Liver (tissue), 9 donors: ENCODE data around the gene FBXO24. TPM values are rescaled to one million over a fixed set of nuclear protein-coding genes. Genes with fewer than 3 reads are reported as not detected.

Experiments used
- DNase-seq: peaks from one replicate; pipeline ENCODE4 v3.0.0-alpha.2; 2017; ENCODE audit warnings: low spot score
- H3K27ac ChIP-seq, 2 donors: one replicate each; pipeline ENCODE4 v1.7.0; 2013; ENCODE audit warnings: inconsistent platforms in 2 of 2, low read length in 2 of 2, control low read depth in 1 of 2, low read depth in 1 of 2, mild to moderate bottlenecking in 1 of 2
- H3K27me3 ChIP-seq, 4 donors: one replicate each; pipeline versions ENCODE4 v1.6.1 to v1.7.0; 2013; ENCODE audit warnings: low read length in 3 of 4, inconsistent platforms in 1 of 4, mild to moderate bottlenecking in 1 of 4, moderate library complexity in 1 of 4; ENCODE audit not compliant: control insufficient read depth in 4 of 4, insufficient read depth in 4 of 4
- H3K36me3 ChIP-seq, 4 donors: one replicate each; pipeline versions ENCODE4 v1.6.1 to v1.7.0; 2013; ENCODE audit warnings: low read length in 3 of 4, mild to moderate bottlenecking in 3 of 4, low read depth in 1 of 4, moderate library complexity in 1 of 4; ENCODE audit not compliant: control insufficient read depth in 4 of 4, insufficient read depth in 3 of 4
- H3K4me1 ChIP-seq, 4 donors: one replicate each; pipeline versions ENCODE4 v1.6.1 to v1.7.0; 2013; ENCODE audit warnings: low read length in 3 of 4, mild to moderate bottlenecking in 3 of 4, moderate library complexity in 1 of 4; ENCODE audit not compliant: control insufficient read depth in 4 of 4, insufficient read depth in 4 of 4
- H3K4me3 ChIP-seq, 3 donors: one replicate each; pipeline versions ENCODE4 v1.6.1 to v1.7.0; 2013; ENCODE audit warnings: low read length in 3 of 3, control low read depth in 1 of 3, low read depth in 1 of 3, mild to moderate bottlenecking in 1 of 3
- H3K9ac ChIP-seq, 2 donors: one replicate each; pipeline ENCODE4 v1.7.0; 2013; ENCODE audit warnings: low read length in 2 of 2, mild to moderate bottlenecking in 2 of 2, moderate library complexity in 2 of 2, control low read depth in 1 of 2, low read depth in 1 of 2
- H3K9me3 ChIP-seq, 4 donors: one replicate each; pipeline versions ENCODE4 v1.6.1 to v1.7.0; 2013; ENCODE audit warnings: low read length in 3 of 4; ENCODE audit not compliant: control insufficient read depth in 4 of 4
- EGR1 ChIP-seq, 2 donors: IDR thresholded peaks; 2 replicates each; pipeline ENCODE4 v1.6.1; 2016 to 2018; ENCODE audit warnings: antibody characterized with exemption in 2 of 2, low read depth in 2 of 2
- FOXA1 ChIP-seq: IDR thresholded peaks from 2 replicates; pipeline ENCODE4 v1.6.1; 2016; ENCODE audit warnings: antibody characterized with exemption
- FOXA2 ChIP-seq: IDR thresholded peaks from 2 replicates; pipeline ENCODE4 v1.6.1; 2016; ENCODE audit warnings: antibody characterized with exemption
- GABPA ChIP-seq, 2 donors: IDR thresholded peaks in 1 of 2; conservative IDR thresholded peaks in 1 of 2; 2 replicates each; pipeline ENCODE4 v1.6.1; 2016; ENCODE audit warnings: antibody characterized with exemption in 2 of 2, mild to moderate bottlenecking in 1 of 2, moderate library complexity in 1 of 2
- HNF4A ChIP-seq, 2 donors: conservative IDR thresholded peaks; 2 replicates each; pipeline ENCODE4 v1.6.1; 2016; ENCODE audit warnings: antibody characterized with exemption in 2 of 2, mild to moderate bottlenecking in 2 of 2
- HNF4G ChIP-seq: IDR thresholded peaks from 2 replicates; pipeline ENCODE4 v1.6.1; 2016; ENCODE audit warnings: antibody characterized with exemption
- JUND ChIP-seq, 2 donors: IDR thresholded peaks; 2 replicates each; pipeline ENCODE4 v1.6.1; 2016; ENCODE audit warnings: antibody characterized with exemption in 2 of 2
- NR2F2 ChIP-seq: IDR thresholded peaks from 2 replicates; pipeline ENCODE4 v1.6.1; 2016; ENCODE audit warnings: antibody characterized with exemption
- RAD21 ChIP-seq, 2 donors: IDR thresholded peaks; 2 replicates each; pipeline ENCODE4 v1.6.1; 2016; ENCODE audit warnings: antibody characterized with exemption in 2 of 2, mild to moderate bottlenecking in 2 of 2
- RXRA ChIP-seq, 2 donors: IDR thresholded peaks; 2 replicates each; pipeline ENCODE4 v1.6.1; 2017 to 2018; ENCODE audit warnings: antibody characterized with exemption in 2 of 2, mild to moderate bottlenecking in 1 of 2
- SP1 ChIP-seq: IDR thresholded peaks from 2 replicates; pipeline ENCODE4 v1.6.1; 2018; ENCODE audit warnings: antibody characterized with exemption, mild to moderate bottlenecking
- WGBS: extraction: QIAGEN DNeasy Blood & Tissue Kit; methylation state at CpG from one replicate; pipeline ENCODE4 v1.1.7; 2013; 5-methylcytosine and 5-hydroxymethylcytosine counted together
- polyA plus RNA-seq, 2 donors: library from polyadenylated mRNA; stranded (reverse) in 1 of 2; unstranded in 1 of 2; fragments of 200-250 nt in 1 of 2; fragments of >200 nt in 1 of 2; fragmentation: Nextera tagmentation in 1 of 2; extraction: Ambion mirVana in 1 of 2; gene quantifications; one replicate each; pipeline versions ENCODE4 v1.2.1 to v1.2.3, GENCODE V29; 2013 to 2015
- total RNA-seq, 2 donors: library from RNA; depleted of rRNA; stranded (reverse); fragments of >200 nt; gene quantifications; one replicate each; pipeline ENCODE4 v1.2.3, GENCODE V29; 2014
- TF ChIP-seq, protein P1 (sequence below): fragments of 150-350 bp; IDR thresholded peaks from 2 replicates; pipeline ENCODE4 v1.5.1; 2017; ENCODE audit warnings: improper control_type of control experiment, low read depth, low read length; ENCODE audit not compliant: missing input control
- TF ChIP-seq, protein P2 (sequence below): IDR thresholded peaks from 2 replicates; pipeline ENCODE4 v1.6.1; 2016; ENCODE audit warnings: antibody characterized with exemption
- TF ChIP-seq, protein P3 (sequence below): IDR thresholded peaks from 2 replicates; pipeline ENCODE4 v1.6.1; 2016; ENCODE audit warnings: antibody characterized with exemption
- TF ChIP-seq, protein P4 (sequence below): IDR thresholded peaks from 2 replicates; pipeline ENCODE4 v1.6.1; 2016; ENCODE audit warnings: antibody characterized with exemption
- TF ChIP-seq, protein P5 (sequence below): IDR thresholded peaks from 2 replicates; pipeline ENCODE4 v1.6.1; 2016; ENCODE audit warnings: antibody characterized with exemption, mild to moderate bottlenecking
- donor health status: healthy.
- donor health status: healthy.
- donor health status: healthy.
- donor health status: healthy.
- donor health status: healthy.

The FBXO24 gene
- total and polyA plus RNA-seq, 4 donors = 0.25 to 1.3 (median 0.50) TPM

DNA sequence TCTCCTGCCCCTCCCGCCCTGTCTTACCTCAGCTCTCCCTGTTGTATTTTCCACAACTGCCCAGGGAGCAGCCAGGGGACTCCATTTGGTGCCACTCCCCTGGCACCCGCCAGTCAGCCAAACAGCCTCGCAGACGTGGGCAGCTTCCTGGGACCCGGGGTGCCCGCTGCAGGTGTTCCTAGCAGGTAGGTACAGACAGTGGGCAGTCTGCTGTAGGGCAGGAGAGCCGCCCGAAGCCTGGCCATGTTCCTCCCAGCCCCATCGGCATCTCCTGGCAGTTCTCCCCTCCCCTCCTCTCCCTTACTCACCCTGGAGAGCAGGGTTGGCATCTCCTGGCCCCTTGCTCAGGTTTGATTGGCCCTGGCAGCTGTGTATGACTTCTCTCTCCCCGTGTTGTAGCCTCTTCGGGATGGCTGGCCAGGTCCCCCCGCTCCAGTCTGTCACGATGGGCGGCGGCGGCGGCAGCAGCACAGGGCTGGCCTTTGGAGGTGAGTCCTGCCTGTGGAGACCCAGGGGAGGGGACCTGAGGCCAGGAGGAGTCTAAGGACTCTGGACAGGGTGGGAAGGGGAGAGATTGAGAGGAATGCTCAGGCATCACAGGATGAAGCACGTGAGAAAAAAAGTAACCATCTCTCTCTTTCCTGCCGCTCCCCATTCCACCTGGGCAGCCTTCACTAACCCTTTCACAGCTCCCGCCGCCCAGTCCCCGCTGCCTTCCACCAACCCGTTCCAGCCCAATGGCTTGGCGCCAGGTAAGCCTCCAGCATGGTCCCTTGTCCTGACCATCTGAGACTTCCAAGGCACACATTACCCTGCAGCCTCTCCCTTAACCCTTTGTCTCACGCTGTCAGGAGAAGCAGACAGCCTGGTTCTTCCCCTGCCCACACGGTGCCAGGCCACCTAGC, 23.7 kb upstream of the FBXO24 start:
- H3K9ac ChIP-seq = no peak overlapping the region
- DNase-seq = no peak
- peaks cover 26 to 80% (median 62%) of the 10 kb centered on the region in 4 donors for H3K4me1 ChIP-seq
- H3K9me3 ChIP-seq = no peaks in the 10 kb centered on the region
- 82% methylated on average over 26 of the region's 26 CpGs for WGBS
- no peak overlapping the region for H3K27ac ChIP-seq
- H3K27me3 ChIP-seq = no peaks in the 10 kb centered on the region
- peaks cover 13 to 31% (median 16%) of the 10 kb centered on the region in 4 donors for H3K36me3 ChIP-seq
- H3K4me3 ChIP-seq = no peak overlapping the region
- TF ChIP-seq EGR1 (IDR thresholded peaks at IDR 0.05; ENCODE audit: low read depth in 2 of 2) (no peak), RXRA (IDR thresholded peaks at IDR 0.05) (no peak), JUND (IDR thresholded peaks at IDR 0.05) (no peak), NR2F2 (no peak), HNF4G (no peak), FOXA2 (no peak), GABPA (IDR thresholded peaks at IDR 0.05 in 1 of 2, conservative IDR thresholded peaks at IDR 0.05 in 1 of 2) (no peak), SP1 (no peak), FOXA1 (no peak), HNF4A (conservative IDR thresholded peaks at IDR 0.05) (no peak), RAD21 (IDR thresholded peaks at IDR 0.05) (no peak)
- TF ChIP-seq, protein P1, sequence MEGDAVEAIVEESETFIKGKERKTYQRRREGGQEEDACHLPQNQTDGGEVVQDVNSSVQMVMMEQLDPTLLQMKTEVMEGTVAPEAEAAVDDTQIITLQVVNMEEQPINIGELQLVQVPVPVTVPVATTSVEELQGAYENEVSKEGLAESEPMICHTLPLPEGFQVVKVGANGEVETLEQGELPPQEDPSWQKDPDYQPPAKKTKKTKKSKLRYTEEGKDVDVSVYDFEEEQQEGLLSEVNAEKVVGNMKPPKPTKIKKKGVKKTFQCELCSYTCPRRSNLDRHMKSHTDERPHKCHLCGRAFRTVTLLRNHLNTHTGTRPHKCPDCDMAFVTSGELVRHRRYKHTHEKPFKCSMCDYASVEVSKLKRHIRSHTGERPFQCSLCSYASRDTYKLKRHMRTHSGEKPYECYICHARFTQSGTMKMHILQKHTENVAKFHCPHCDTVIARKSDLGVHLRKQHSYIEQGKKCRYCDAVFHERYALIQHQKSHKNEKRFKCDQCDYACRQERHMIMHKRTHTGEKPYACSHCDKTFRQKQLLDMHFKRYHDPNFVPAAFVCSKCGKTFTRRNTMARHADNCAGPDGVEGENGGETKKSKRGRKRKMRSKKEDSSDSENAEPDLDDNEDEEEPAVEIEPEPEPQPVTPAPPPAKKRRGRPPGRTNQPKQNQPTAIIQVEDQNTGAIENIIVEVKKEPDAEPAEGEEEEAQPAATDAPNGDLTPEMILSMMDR = no peak
- TF ChIP-seq, protein P2, sequence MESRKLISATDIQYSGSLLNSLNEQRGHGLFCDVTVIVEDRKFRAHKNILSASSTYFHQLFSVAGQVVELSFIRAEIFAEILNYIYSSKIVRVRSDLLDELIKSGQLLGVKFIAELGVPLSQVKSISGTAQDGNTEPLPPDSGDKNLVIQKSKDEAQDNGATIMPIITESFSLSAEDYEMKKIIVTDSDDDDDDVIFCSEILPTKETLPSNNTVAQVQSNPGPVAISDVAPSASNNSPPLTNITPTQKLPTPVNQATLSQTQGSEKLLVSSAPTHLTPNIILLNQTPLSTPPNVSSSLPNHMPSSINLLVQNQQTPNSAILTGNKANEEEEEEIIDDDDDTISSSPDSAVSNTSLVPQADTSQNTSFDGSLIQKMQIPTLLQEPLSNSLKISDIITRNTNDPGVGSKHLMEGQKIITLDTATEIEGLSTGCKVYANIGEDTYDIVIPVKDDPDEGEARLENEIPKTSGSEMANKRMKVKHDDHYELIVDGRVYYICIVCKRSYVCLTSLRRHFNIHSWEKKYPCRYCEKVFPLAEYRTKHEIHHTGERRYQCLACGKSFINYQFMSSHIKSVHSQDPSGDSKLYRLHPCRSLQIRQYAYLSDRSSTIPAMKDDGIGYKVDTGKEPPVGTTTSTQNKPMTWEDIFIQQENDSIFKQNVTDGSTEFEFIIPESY = no peak
- TF ChIP-seq, protein P3, sequence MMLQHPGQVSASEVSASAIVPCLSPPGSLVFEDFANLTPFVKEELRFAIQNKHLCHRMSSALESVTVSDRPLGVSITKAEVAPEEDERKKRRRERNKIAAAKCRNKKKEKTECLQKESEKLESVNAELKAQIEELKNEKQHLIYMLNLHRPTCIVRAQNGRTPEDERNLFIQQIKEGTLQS = no peak
- TF ChIP-seq, protein P4, sequence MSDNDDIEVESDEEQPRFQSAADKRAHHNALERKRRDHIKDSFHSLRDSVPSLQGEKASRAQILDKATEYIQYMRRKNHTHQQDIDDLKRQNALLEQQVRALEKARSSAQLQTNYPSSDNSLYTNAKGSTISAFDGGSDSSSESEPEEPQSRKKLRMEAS = no peak
- TF ChIP-seq, protein P5, sequence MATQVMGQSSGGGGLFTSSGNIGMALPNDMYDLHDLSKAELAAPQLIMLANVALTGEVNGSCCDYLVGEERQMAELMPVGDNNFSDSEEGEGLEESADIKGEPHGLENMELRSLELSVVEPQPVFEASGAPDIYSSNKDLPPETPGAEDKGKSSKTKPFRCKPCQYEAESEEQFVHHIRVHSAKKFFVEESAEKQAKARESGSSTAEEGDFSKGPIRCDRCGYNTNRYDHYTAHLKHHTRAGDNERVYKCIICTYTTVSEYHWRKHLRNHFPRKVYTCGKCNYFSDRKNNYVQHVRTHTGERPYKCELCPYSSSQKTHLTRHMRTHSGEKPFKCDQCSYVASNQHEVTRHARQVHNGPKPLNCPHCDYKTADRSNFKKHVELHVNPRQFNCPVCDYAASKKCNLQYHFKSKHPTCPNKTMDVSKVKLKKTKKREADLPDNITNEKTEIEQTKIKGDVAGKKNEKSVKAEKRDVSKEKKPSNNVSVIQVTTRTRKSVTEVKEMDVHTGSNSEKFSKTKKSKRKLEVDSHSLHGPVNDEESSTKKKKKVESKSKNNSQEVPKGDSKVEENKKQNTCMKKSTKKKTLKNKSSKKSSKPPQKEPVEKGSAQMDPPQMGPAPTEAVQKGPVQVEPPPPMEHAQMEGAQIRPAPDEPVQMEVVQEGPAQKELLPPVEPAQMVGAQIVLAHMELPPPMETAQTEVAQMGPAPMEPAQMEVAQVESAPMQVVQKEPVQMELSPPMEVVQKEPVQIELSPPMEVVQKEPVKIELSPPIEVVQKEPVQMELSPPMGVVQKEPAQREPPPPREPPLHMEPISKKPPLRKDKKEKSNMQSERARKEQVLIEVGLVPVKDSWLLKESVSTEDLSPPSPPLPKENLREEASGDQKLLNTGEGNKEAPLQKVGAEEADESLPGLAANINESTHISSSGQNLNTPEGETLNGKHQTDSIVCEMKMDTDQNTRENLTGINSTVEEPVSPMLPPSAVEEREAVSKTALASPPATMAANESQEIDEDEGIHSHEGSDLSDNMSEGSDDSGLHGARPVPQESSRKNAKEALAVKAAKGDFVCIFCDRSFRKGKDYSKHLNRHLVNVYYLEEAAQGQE = no peak
